A549 (cell line): ENCODE results near the gene CETP.

ENCODE experiments used
- FOSL2 ChIP-seq, 2 experiments: fragments of 450-650 bp in 1 of 2; fragments of >200 bp in 1 of 2; sonication (Bioruptor Twin) in 1 of 2; formaldehyde crosslinking; IDR thresholded peaks; 2 replicates each; pipeline versions ENCODE4 v1.5.0 to v1.6.1; 2016 to 2020; ENCODE audit warnings: mild to moderate bottlenecking in 1 of 2, moderate library complexity in 1 of 2
- JUN ChIP-seq, 2 experiments: fragments of >200 bp; sonication (Bioruptor Twin); formaldehyde crosslinking; IDR thresholded peaks; 2 replicates in 1 of 2; 3 replicates in 1 of 2; pipeline ENCODE4 v1.6.1; 2016 to 2017
- MAX ChIP-seq: IDR thresholded peaks from 2 replicates; pipeline ENCODE4 v1.6.1; 2012
- PBX3 ChIP-seq: IDR thresholded peaks from 2 replicates; pipeline ENCODE4 v1.6.1; 2012
- POLR2A ChIP-seq: IDR thresholded peaks from 2 replicates; pipeline ENCODE4 v1.6.1; 2012; ENCODE audit warnings: mild to moderate bottlenecking, low read length
- RCOR1 ChIP-seq: fragments of 150-350 bp; IDR thresholded peaks from 2 replicates; pipeline ENCODE4 v1.6.1; 2014; ENCODE audit warnings: antibody characterized with exemption, low read length, low read depth
- ZNF302 ChIP-seq: fragments of 250-450 bp; sonication (Bioruptor Pico); IDR thresholded peaks from 2 replicates; pipeline ENCODE4 v1.9.0; 2021; ENCODE audit warnings: inconsistent platforms, mild to moderate bottlenecking, moderate library complexity
- TF ChIP-seq, protein P1 (sequence below): fragments of >200 bp; sonication (Bioruptor Twin); formaldehyde crosslinking; IDR thresholded peaks from 3 replicates; pipeline ENCODE4 v1.5.1; 2016

- TF ChIP-seq JUN (IDR thresholded peaks at IDR 0.05) (no peak), MAX (no peak), ZNF302 (CRISPR knock-in tag) (no peak), RCOR1 (no peak), FOSL2 (IDR thresholded peaks at IDR 0.05) (no peak), FOSL2 (CRISPR knock-in tag; IDR thresholded peaks at IDR 0.05) (no peak), POLR2A (no peak), PBX3 (no peak)
- TF ChIP-seq, protein P1, sequence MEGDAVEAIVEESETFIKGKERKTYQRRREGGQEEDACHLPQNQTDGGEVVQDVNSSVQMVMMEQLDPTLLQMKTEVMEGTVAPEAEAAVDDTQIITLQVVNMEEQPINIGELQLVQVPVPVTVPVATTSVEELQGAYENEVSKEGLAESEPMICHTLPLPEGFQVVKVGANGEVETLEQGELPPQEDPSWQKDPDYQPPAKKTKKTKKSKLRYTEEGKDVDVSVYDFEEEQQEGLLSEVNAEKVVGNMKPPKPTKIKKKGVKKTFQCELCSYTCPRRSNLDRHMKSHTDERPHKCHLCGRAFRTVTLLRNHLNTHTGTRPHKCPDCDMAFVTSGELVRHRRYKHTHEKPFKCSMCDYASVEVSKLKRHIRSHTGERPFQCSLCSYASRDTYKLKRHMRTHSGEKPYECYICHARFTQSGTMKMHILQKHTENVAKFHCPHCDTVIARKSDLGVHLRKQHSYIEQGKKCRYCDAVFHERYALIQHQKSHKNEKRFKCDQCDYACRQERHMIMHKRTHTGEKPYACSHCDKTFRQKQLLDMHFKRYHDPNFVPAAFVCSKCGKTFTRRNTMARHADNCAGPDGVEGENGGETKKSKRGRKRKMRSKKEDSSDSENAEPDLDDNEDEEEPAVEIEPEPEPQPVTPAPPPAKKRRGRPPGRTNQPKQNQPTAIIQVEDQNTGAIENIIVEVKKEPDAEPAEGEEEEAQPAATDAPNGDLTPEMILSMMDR = no peak
Measured at GRCh38 chr16:56918467-56919012, 43.2 kb upstream of the CETP start.
